ENCODE measurements around the gene WNT9B. TPM values are rescaled to one million over a fixed set of nuclear protein-coding genes. Genes with fewer than 3 reads are reported as not detected.
"Not testable (repeated sequence)": the region's sequence is repeated elsewhere in the genome, so short reads cannot be mapped to it uniquely, and the experiment has no call there.

Gene WNT9B
- total and polyA plus RNA-seq, 2 donors: 0.02 to 0.05 TPM

DNA sequence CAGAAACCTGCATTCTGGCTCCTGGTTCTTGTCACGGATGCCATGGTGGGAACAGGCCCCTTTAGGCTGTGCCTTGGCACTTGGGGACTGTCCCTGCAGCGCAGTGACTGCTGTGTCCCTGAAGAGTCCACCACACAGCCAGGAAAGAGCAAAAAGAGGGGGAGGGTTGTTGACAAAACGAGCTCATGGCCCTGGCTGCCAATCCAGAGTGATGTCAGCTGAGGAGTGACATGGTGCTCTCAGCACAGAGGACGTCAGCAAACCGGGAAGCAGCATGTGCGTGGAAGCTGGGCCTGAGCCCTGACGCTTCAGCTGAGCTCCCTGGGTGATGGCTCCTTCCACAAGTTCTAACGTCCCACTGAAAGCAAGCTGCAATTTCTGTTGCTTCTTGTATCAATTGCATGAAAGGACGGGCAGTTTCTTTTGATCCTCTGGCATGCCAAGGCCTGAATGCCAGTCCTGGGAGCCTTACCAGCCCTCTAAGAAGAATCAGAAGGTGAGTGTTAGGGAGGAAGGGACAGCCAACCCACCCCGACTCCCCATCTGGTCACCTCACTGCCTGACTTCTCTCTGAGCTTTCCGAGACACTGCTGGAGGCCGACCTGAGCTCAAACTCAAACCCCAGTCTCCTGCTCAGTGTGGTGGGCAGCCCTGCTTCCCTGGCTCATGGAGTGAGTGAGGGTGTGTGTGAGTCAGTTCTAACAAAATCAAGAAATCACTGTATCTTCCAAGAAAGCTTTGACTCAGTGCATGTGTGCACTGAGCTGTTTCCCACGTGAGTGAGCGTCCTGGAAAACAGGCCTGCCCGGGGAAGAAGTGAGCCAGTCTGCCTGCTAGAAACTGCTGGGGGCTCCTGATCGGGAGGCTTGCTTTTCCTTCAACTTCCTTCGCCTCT is 18.2 kb upstream of the WNT9B start:
- peaks cover 5 to 36% of the 10 kb centered on the region in 2 donors for H3K27me3 ChIP-seq (ENCODE audit: control insufficient read depth in 2 of 2, insufficient read depth in 1 of 2, low read length in 1 of 2)
- no peak overlapping the region for H3K27ac ChIP-seq (ENCODE audit: low read depth in 1 of 2, low read length in 1 of 2)
- 91% methylated on average over 17 of the region's 17 CpGs for WGBS
- no peak for DNase-seq (ENCODE audit: low read depth in 6 of 9, low spot score in 9 of 9)
- H3K9me3 ChIP-seq (ENCODE audit: control insufficient read depth in 2 of 2, insufficient read depth in 1 of 2, low read length in 1 of 2): no peaks in the 10 kb centered on the region
- H3K4me3 ChIP-seq (ENCODE audit: low read length in 2 of 2): no peak overlapping the region
- no peaks in the 10 kb centered on the region for H3K4me1 ChIP-seq (ENCODE audit: control insufficient read depth in 2 of 2, insufficient read depth in 2 of 2, low read length in 2 of 2)
- H3K36me3 ChIP-seq (ENCODE audit: control insufficient read depth in 2 of 2, insufficient read depth in 2 of 2, low read length in 1 of 2): no peaks in the 10 kb centered on the region

DNA sequence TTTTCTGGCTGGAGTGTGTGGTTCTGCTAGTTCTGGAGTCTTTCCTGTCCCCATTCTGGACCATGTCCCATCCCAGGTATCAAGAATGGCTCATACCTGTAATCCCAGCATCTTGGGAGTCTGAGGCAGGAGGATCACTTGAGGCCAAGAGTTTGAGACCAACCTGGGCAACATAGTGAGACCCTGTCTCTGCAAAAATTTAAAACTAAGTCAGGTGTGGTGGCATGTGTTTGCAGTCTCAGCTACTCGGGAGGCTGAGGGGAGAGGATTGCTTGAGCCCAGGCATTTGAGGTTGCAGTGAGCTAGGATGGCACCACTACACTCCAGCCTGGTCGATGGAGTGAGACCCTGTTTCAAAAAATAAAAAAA is 17.6 kb upstream of the WNT9B start:
- no peak overlapping the region for H3K27ac ChIP-seq (ENCODE audit: low read depth in 1 of 2, low read length in 1 of 2)
- 97% methylated on average over 2 of the region's 2 CpGs for WGBS
- H3K27me3 ChIP-seq (ENCODE audit: control insufficient read depth in 2 of 2, insufficient read depth in 1 of 2, low read length in 1 of 2): peaks cover under 1 to 34% of the 10 kb centered on the region in 2 donors
- no peak for DNase-seq (ENCODE audit: low read depth in 6 of 9, low spot score in 9 of 9)
- no peaks in the 10 kb centered on the region for H3K4me1 ChIP-seq (ENCODE audit: control insufficient read depth in 2 of 2, insufficient read depth in 2 of 2, low read length in 2 of 2)
- no peak overlapping the region for H3K4me3 ChIP-seq (ENCODE audit: low read length in 2 of 2)
- H3K36me3 ChIP-seq (ENCODE audit: control insufficient read depth in 2 of 2, insufficient read depth in 2 of 2, low read length in 1 of 2): no peaks in the 10 kb centered on the region
- H3K9me3 ChIP-seq (ENCODE audit: control insufficient read depth in 2 of 2, insufficient read depth in 1 of 2, low read length in 1 of 2): no peaks in the 10 kb centered on the region

DNA sequence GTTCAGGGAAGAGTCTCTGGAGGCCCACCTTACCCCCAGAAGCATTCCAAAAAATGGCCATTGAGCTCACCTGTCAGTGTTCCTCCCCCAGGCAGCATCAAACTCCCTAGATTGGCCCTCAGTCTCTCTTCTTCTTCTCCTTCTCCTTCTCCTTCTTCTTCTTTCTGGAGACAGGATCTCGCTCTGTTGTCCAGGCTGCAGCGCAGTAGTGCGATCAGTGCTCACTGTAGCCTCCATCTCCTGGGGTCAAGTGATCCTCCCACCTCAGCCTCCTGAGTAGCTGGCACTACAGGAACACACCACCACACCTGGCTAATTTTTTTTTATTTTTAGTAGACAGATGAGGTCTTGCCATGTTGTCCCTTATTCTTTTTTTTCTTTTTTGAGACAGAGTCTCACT is 16.5 kb upstream of the WNT9B start:
- no peak for DNase-seq (ENCODE audit: low read depth in 6 of 9, low spot score in 9 of 9)
- H3K27ac ChIP-seq (ENCODE audit: low read depth in 1 of 2, low read length in 1 of 2): no peak overlapping the region
- H3K4me3 ChIP-seq (ENCODE audit: low read length in 2 of 2): no peak overlapping the region
- 99% methylated on average over 3 of the region's 3 CpGs for WGBS
- H3K9me3 ChIP-seq (ENCODE audit: control insufficient read depth in 2 of 2, insufficient read depth in 1 of 2, low read length in 1 of 2): no peaks in the 10 kb centered on the region
- H3K27me3 ChIP-seq (ENCODE audit: control insufficient read depth in 2 of 2, insufficient read depth in 1 of 2, low read length in 1 of 2): peaks cover 0 to 31% of the 10 kb centered on the region in 2 donors
- no peaks in the 10 kb centered on the region for H3K36me3 ChIP-seq (ENCODE audit: control insufficient read depth in 2 of 2, insufficient read depth in 2 of 2, low read length in 1 of 2)
- no peaks in the 10 kb centered on the region for H3K4me1 ChIP-seq (ENCODE audit: control insufficient read depth in 2 of 2, insufficient read depth in 2 of 2, low read length in 2 of 2)

DNA sequence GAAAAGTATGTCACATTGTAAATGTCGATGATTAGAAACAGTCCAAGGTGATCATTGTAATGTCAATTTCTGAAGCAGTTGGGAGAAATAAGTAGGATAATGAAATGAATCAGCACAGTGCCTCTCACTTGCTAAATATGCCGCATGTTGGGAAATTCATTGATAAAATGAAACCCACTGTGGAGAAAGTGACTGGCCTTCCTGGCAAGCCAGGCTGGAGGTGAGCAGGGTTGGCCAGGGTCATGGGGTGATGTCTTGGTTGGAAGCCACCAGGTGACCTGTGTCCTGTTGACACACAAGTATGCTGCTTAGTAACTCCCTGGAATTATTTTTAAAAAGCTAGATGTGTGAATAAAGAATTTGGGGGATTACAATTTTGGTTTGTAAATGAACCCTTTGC is 14.9 kb upstream of the WNT9B start:
- no peak overlapping the region for H3K4me3 ChIP-seq (ENCODE audit: low read length in 2 of 2)
- H3K27me3 ChIP-seq (ENCODE audit: control insufficient read depth in 2 of 2, insufficient read depth in 1 of 2, low read length in 1 of 2): peaks cover 3 to 34% of the 10 kb centered on the region in 2 donors
- no peaks in the 10 kb centered on the region for H3K9me3 ChIP-seq (ENCODE audit: control insufficient read depth in 2 of 2, insufficient read depth in 1 of 2, low read length in 1 of 2)
- no peak overlapping the region for H3K27ac ChIP-seq (ENCODE audit: low read depth in 1 of 2, low read length in 1 of 2)
- 94% methylated on average over 2 of the region's 2 CpGs for WGBS
- no peaks in the 10 kb centered on the region for H3K4me1 ChIP-seq (ENCODE audit: control insufficient read depth in 2 of 2, insufficient read depth in 2 of 2, low read length in 2 of 2)
- no peaks in the 10 kb centered on the region for H3K36me3 ChIP-seq (ENCODE audit: control insufficient read depth in 2 of 2, insufficient read depth in 2 of 2, low read length in 1 of 2)
- DNase-seq (ENCODE audit: low read depth in 6 of 9, low spot score in 9 of 9): no peak

DNA sequence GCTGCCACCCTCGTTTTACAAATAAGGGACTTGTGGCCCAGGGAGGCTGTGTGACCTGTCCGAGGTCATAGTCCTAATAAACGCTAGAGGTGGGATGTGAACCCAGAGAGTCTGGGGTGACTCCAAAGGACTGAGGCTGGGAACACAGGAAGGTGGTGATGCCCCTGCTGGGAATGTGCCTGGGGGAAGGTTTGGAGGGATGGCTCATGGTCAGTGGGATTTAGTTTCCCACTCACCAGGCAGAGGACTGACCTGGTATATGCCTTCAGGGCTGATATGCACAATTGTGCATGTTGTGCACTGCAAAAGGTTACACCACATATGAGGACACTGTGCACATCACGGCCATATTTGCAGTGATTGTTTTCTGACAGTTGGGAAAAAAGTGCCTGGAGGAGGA is 13.9 kb upstream of the WNT9B start:
- Histone ChIP-seq H3K4me3 (ENCODE audit: low read length in 2 of 2) (no peak overlapping the region), H3K36me3 (ENCODE audit: control insufficient read depth in 2 of 2, insufficient read depth in 2 of 2, low read length in 1 of 2) (no peaks in the 10 kb centered on the region), H3K4me1 (ENCODE audit: control insufficient read depth in 2 of 2, insufficient read depth in 2 of 2, low read length in 2 of 2) (no peaks in the 10 kb centered on the region), H3K27me3 (ENCODE audit: control insufficient read depth in 2 of 2, insufficient read depth in 1 of 2, low read length in 1 of 2) (peaks cover 5 to 34% of the 10 kb centered on the region in 2 donors), H3K27ac (ENCODE audit: low read depth in 1 of 2, low read length in 1 of 2) (no peak overlapping the region), H3K9me3 (ENCODE audit: control insufficient read depth in 2 of 2, insufficient read depth in 1 of 2, low read length in 1 of 2) (no peaks in the 10 kb centered on the region)
- DNase-seq (ENCODE audit: low read depth in 6 of 9, low spot score in 9 of 9): no peak
- 92% methylated on average over 4 of the region's 4 CpGs for WGBS

DNA sequence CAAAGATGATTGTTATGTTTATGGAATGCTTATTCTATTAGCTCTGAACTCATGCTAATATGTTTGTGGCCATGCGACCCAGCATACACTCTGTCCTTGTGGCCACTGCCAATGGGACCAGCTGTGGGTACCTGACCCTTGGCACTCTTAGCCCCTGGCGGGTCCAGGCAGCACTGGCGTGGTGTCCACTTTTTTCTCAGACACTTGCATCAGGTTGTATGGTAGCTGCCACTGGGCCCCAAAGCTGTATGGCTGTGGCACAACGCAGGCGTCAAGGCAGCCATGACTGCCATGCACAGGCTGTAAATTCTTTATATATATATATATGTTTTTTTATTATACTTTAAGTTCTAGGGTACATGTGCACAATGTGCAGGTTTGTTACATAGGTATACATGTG is 12.2 kb upstream of the WNT9B start:
- H3K4me1 ChIP-seq (ENCODE audit: control insufficient read depth in 2 of 2, insufficient read depth in 2 of 2, low read length in 2 of 2): no peaks in the 10 kb centered on the region
- H3K27me3 ChIP-seq (ENCODE audit: control insufficient read depth in 2 of 2, insufficient read depth in 1 of 2, low read length in 1 of 2): peaks cover 5 to 25% of the 10 kb centered on the region in 2 donors
- no peaks in the 10 kb centered on the region for H3K9me3 ChIP-seq (ENCODE audit: control insufficient read depth in 2 of 2, insufficient read depth in 1 of 2, low read length in 1 of 2)
- WGBS: 97% methylated on average over 5 of the region's 5 CpGs
- H3K4me3 ChIP-seq (ENCODE audit: low read length in 2 of 2): no peak overlapping the region
- no peak overlapping the region for H3K27ac ChIP-seq (ENCODE audit: low read depth in 1 of 2, low read length in 1 of 2)
- H3K36me3 ChIP-seq (ENCODE audit: control insufficient read depth in 2 of 2, insufficient read depth in 2 of 2, low read length in 1 of 2): no peaks in the 10 kb centered on the region
- no peak for DNase-seq (ENCODE audit: low read depth in 6 of 9, low spot score in 9 of 9)

DNA sequence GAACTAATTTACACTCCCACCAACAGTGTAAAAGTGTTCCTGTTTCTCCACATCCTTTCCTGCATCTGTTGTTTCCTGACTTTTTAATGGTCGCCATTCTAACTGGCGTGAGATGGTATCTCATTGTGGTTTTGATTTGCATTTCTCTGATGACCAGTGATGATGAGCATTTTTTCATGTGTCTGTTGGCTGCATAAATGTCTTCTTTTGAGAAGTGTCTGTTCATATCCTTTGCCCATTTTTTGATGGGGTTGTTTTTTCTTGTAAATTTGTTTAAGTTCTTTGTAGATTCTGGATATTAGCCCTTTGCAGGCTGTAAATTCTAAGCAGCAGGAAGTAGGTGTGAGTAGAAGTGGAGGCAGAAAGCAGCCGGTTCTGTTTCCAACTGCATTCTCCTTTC is 10.8 kb upstream of the WNT9B start:
- DNase-seq (ENCODE audit: low read depth in 6 of 9, low spot score in 9 of 9); H3K9me3 ChIP-seq (ENCODE audit: control insufficient read depth in 2 of 2, insufficient read depth in 1 of 2, low read length in 1 of 2); H3K36me3 ChIP-seq (ENCODE audit: control insufficient read depth in 2 of 2, insufficient read depth in 2 of 2, low read length in 1 of 2); H3K27ac ChIP-seq (ENCODE audit: low read depth in 1 of 2, low read length in 1 of 2); H3K4me3 ChIP-seq (ENCODE audit: low read length in 2 of 2); H3K4me1 ChIP-seq (ENCODE audit: control insufficient read depth in 2 of 2, insufficient read depth in 2 of 2, low read length in 2 of 2): not testable (repeated sequence)
- WGBS: 23% methylated on average over 3 of the region's 3 CpGs
- peaks cover 5 to 20% of the 10 kb centered on the region in 2 donors for H3K27me3 ChIP-seq (ENCODE audit: control insufficient read depth in 2 of 2, insufficient read depth in 1 of 2, low read length in 1 of 2)

DNA sequence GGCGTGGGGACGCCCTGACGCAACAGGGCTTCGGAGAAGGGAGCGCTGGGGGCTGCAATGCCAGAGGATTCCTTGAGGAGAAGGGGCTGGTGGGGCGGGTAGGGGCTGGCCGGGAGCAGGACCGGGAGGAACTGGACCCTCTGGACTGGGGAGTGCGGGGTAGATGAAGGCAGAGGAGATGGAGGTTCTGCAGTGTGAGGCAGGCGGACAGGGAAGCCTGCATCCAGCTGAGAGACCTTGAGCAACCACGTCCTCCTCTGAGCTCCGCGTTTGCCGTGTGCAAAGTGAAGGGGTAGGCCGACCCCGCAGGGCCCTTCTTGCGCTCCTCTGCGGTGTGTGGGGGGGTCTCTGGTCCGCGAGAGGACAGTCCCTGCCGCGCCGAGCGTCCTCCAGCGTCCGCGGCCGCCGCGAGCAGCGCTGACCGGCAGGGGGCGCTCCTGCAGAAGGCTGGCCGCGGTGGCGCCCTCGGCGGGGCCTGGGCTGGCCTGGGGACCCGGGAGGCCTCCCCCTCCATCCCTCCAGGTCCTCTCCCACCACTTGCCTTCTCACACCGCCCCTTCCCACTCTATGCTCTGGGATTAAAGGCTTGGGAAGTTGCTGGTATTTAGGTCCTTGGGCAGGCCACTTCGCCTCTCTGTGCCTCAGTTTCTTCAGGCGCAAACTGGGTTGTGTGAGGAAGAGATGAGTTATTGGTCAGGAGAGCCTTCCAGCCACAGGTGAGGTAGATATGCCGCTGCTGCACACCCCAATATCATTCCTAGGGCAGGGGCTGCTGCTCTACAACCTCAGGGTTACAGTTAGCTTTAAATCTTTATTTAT is 9.6 kb upstream of the WNT9B start:
- Histone ChIP-seq H3K27ac (ENCODE audit: low read depth in 1 of 2, low read length in 1 of 2) (no peak overlapping the region), H3K27me3 (ENCODE audit: control insufficient read depth in 2 of 2, insufficient read depth in 1 of 2, low read length in 1 of 2) (peaks cover 5 to 19% of the 10 kb centered on the region in 2 donors), H3K4me1 (ENCODE audit: control insufficient read depth in 2 of 2, insufficient read depth in 2 of 2, low read length in 2 of 2) (no peaks in the 10 kb centered on the region), H3K36me3 (ENCODE audit: control insufficient read depth in 2 of 2, insufficient read depth in 2 of 2, low read length in 1 of 2) (no peaks in the 10 kb centered on the region), H3K4me3 (ENCODE audit: low read length in 2 of 2) (no peak overlapping the region), H3K9me3 (ENCODE audit: control insufficient read depth in 2 of 2, insufficient read depth in 1 of 2, low read length in 1 of 2) (no peaks in the 10 kb centered on the region)
- no peak for DNase-seq (ENCODE audit: low read depth in 6 of 9, low spot score in 9 of 9)
- WGBS: 19% methylated on average over 43 of the region's 43 CpGs

DNA sequence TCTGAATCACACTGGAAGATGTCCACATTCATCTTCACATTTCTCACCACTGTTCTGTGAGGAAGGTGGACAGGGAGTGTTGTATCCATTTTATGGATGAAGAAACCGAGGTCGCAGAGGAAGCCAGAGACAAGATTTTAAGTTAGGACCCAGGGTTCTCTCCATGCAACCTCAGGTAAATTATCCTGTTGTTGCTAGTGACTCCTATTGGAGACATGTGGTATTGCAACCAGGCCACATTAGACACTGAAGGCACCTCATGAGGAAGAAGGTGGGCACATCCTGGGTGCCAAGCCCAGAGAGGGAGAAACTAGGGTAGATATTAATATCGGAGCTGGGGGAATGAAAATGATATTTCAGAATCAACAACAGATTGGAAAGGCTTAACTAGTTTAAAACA is 8.5 kb upstream of the WNT9B start:
- no peaks in the 10 kb centered on the region for H3K4me1 ChIP-seq (ENCODE audit: control insufficient read depth in 2 of 2, insufficient read depth in 2 of 2, low read length in 2 of 2)
- H3K9me3 ChIP-seq (ENCODE audit: control insufficient read depth in 2 of 2, insufficient read depth in 1 of 2, low read length in 1 of 2): no peaks in the 10 kb centered on the region
- 99% methylated on average over 3 of the region's 3 CpGs for WGBS
- H3K4me3 ChIP-seq (ENCODE audit: low read length in 2 of 2): no peak overlapping the region
- no peak overlapping the region for H3K27ac ChIP-seq (ENCODE audit: low read depth in 1 of 2, low read length in 1 of 2)
- H3K27me3 ChIP-seq (ENCODE audit: control insufficient read depth in 2 of 2, insufficient read depth in 1 of 2, low read length in 1 of 2): peaks cover 5 to 25% of the 10 kb centered on the region in 2 donors
- no peak for DNase-seq (ENCODE audit: low read depth in 6 of 9, low spot score in 9 of 9)
- no peaks in the 10 kb centered on the region for H3K36me3 ChIP-seq (ENCODE audit: control insufficient read depth in 2 of 2, insufficient read depth in 2 of 2, low read length in 1 of 2)

Measured in thymus (tissue), 11 donors.